ENCODE measurements around the gene AJAP1.

The AJAP1 gene

GRCh38 chr1:4677608-4678007, 23.2 kb downstream of the AJAP1 start:
- in situ Hi-C loops (cut with MboI; ENCODE audit: low sequenced_read_pairs): no loop called here

- in situ Hi-C loops (cut with MboI; ENCODE audit: low sequenced_read_pairs): no loop called here
Observed at GRCh38 chr1:4678066-4678717, 23.8 kb downstream of the AJAP1 start.

DNA sequence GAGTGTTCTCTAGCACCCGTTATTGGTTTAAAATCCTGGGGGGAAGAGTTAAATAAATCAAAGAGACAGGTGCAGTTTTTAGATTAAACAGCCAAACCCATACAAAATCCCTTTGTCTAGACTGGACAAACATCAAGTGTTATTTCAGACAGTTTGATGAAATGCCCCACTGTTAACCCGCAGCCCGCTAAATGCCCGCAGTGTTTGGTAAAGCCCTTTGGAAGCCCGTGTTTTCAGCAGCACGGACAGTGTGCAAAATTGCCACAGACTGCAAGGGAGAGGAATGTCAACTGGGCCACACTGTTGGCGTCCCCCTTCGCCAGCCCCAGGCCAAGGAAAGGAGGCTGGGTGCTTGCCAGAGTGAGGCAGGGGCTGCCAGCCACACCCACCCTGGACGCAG, 26.6 kb downstream of the AJAP1 start:
- in situ Hi-C loops (cut with MboI; ENCODE audit: low sequenced_read_pairs): no loop called here

GRCh38 chr1:4682607-4683220, 28.3 kb downstream of the AJAP1 start:
- in situ Hi-C loops (cut with MboI; ENCODE audit: low sequenced_read_pairs): no loop called here

DNA sequence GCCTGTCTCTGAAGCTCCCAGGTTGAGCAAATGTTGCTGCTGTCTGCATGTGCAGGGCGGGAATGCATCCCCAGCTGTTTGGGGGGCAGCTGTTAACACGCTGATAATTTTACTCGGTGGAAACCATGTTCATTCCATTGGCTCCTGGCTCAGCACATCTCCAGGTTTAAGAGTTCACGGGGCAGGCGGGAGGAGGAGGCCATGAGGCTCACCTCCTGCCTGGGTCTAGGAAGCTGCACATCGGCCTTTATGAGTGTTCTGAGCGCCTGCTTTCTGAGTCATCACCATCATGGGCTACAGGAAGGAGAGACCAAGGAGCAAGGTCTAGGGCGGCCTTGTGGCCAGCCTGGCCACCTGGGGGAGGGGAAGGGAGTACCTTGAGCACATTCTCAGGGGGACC, 29.7 kb downstream of the AJAP1 start:
- in situ Hi-C loops (cut with MboI; ENCODE audit: low sequenced_read_pairs): no loop called here

DNA sequence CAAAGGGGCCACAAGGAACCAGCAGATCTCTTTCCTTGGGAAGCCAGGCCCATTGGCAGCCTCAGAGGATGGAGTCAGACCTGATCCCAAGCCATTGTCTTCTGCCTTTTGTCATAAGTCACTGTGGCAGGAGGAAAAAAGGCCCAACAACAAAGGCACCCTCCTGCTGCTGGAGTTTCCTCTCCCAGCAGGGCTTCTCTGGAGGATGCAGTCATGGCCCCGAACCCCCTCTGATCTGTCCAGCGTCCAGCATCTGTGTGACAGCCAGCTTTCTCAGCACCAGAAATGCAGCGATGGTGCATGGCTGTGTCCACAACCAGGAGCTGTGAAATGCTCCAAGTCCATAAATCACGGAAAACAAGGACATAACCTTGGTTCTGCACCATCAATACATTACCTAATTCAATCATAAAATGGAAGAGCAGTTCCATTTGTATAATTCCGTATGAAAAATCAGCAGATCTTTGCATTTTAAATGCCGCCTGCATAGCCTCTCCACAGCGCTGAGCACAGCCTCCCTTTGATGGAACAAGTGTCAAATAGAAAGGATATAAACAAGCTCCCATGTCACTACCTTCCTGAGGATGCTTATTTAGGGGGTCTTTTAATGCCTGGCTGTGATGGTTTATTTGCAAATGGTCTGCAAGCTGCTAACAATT, 30.6 kb downstream of the AJAP1 start:
- in situ Hi-C loops (cut with MboI; ENCODE audit: low sequenced_read_pairs): no loop called here

DNA sequence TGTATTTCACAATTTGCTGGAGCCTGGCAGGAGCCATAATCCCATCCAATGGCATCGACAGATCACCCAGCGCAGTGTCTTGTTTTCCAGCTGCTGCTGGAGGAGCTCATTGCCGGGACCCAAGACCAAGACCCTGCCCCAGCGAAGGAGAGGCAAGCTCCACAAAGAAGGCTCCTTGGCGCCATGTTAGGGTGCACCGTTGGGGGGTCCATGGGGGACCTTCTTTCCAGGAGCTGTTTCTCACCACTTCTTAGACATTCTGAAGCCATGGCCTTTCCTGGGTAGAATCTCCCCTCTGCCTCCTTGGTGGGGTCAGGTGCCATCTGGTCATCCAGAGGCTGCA, 31.1 kb downstream of the AJAP1 start:
- in situ Hi-C loops (cut with MboI; ENCODE audit: low sequenced_read_pairs): no loop called here

- in situ Hi-C loops (cut with MboI; ENCODE audit: low sequenced_read_pairs): no loop called here
Observed at GRCh38 chr1:4687943-4688342, 33.5 kb downstream of the AJAP1 start.

DNA sequence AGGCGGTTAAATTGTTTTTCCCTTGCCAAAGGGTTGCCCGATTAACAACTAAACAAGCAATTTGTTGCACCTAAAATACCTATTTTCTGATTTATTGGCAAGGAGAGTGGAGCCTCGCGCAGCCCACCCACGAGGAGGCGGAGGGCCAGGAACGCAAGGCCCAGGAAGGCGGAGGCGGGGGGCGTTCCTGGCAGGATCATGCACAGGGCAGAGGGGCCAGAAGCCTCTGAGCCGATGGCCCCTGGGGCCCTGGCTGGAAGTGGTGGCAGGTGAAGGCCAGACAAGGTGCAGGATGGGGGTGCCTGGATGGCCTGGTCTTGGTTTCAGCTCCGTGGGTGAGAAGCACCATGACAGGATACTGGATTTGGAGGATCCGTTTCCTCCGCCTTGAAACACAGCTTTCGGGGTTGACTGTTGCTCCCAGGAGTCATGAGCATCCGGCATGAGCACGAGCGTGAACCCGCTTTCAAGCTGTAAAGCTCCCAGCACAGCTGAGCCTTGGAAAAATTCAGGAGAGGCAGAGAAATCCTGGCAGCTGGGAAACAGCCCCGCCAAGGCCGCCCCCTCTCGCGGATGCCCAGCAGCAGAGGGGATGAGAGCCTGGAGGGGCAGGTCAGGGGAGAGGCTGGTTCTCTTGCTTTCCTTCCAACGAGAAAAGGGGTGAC, 35.0 kb downstream of the AJAP1 start:
- in situ Hi-C loops (cut with MboI; ENCODE audit: low sequenced_read_pairs): no loop called here

- in situ Hi-C loops (cut with MboI; ENCODE audit: low sequenced_read_pairs): no loop called here
Observed at GRCh38 chr1:4689941-4690635, 35.7 kb downstream of the AJAP1 start.

GRCh38 chr1:4690951-4691675, 36.7 kb downstream of the AJAP1 start:
- in situ Hi-C loops (cut with MboI; ENCODE audit: low sequenced_read_pairs): no loop called here

DNA sequence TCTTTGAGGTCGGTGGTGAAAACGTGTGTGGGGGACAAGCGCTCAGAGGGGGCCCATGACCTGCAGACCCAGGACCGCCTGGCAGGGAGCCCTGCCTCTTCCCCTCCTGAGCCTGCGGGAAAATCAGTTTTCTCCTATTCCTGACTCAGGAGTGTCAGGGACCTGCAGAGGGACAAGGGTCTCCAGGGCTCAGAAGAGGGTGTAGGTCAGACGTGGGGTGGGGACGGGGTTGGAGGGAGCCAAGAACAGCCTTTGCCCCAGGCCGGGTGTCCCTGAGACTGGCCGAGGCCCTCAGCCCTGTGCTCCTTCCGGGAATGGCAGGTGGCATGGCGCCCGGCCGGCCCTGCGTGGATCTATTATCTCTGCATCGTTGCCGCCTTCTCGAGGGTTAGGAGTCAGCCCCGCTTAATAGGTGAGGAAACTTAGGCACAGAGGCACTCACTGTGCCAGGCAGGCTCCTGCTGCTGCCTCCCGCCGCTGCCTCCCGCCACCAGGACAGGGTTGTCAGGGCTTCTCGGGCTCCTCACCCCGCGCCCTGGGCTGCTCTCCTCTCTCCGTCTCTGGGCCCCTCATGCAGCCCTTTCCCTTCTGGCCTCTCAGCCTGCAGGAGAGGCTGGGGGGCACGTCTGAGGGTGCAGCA, 37.5 kb downstream of the AJAP1 start:
- in situ Hi-C loops (cut with MboI; ENCODE audit: low sequenced_read_pairs): no loop called here

- in situ Hi-C loops (cut with MboI; ENCODE audit: low sequenced_read_pairs): no loop called here
Observed at GRCh38 chr1:4692437-4692836, 38.0 kb downstream of the AJAP1 start.

- in situ Hi-C loops (cut with MboI; ENCODE audit: low sequenced_read_pairs): no loop called here
Observed at GRCh38 chr1:4693331-4693730, 38.9 kb downstream of the AJAP1 start.

DNA sequence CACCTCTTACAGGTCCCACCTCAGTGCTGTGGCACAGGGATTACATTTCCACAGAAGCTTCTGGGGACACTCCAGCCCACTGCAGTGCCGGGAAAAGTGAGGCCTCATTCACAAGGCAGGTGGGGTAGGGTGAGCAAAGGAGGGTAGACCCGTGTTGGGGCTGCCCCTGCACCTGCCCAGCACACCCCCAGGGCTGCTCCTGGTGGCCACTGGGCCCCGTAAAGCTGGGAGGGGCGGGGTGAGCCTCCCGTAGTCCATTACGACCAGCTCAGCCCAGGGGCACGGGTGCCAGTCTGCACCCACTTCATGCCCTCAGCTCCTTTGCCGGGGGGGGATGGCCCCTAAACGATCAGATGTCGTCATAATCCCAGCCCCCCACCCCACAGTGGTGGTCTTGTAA, 39.5 kb downstream of the AJAP1 start:
- in situ Hi-C loops (cut with MboI; ENCODE audit: low sequenced_read_pairs): no loop called here

GRCh38 chr1:4694492-4694891, 40.1 kb downstream of the AJAP1 start:
- in situ Hi-C loops (cut with MboI; ENCODE audit: low sequenced_read_pairs): no loop called here

DNA sequence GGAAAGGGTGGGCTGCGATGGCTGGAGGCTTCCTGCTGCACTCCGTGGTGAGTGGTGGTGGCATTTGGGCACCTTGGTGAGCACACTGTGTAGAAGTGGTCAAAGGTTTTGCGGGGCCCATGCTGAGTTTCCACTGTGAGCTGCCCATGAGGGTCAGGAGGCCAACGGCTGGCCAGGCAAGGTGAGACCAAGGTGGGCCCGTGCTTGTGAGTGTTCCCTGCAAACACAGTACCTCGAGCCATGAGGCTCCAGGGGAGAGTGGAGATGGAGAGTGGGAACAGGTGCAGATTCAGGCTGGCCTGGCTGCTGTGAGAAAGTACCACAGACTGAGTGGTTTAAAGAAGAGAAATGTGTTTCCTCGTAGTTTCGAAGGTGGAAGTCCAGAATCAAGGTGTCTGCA, 40.8 kb downstream of the AJAP1 start:
- in situ Hi-C loops (cut with MboI; ENCODE audit: low sequenced_read_pairs): no loop called here

DNA sequence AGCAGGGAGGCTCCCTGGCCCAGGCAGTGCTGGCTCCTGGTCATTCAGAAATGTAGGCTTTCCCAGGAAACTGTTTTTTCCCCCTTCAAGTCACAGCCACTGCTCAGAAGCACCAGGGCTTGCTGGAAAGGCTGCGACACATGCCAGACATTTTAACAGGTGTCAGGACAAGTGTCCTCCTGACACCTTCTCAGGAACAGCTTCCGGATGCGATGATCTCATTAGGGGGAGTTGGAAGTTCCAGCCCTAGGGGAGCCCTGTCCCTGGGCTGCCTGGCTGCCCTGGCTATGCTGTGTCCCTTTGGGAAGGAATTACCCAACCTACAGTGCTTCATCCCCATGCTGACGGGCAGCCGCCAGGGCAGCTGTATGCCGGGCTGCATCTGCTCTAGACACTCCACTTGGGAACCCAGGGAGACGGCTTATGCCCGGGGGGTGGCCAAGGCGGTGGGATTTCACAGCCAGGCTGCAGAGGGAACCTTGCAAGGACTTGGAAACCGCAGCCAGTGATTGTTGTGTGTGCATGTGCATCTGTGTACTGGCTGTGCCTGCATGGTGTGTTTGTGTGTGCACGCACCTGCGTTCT, 41.8 kb downstream of the AJAP1 start:
- in situ Hi-C loops (cut with MboI; ENCODE audit: low sequenced_read_pairs): no loop called here

DNA sequence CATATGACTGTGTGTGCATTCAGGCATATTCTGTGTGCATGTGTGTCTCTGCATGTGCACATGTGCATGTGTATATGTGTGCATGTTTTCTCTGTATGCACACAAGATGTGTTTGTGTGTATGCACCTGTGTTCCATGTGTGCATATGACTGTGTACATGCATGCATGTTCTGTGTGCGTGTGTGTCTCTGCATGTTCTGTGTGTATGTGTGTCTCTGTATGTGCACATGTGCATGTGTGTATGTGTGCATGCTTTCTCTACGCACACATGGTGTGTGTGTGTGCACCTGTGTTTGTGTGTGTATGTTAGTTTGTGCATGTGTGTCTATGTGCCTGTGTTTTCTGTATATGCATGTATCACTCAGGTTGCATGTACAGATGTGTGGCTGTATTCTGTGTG, 42.3 kb downstream of the AJAP1 start:
- in situ Hi-C loops (cut with MboI; ENCODE audit: low sequenced_read_pairs): no loop called here

DNA sequence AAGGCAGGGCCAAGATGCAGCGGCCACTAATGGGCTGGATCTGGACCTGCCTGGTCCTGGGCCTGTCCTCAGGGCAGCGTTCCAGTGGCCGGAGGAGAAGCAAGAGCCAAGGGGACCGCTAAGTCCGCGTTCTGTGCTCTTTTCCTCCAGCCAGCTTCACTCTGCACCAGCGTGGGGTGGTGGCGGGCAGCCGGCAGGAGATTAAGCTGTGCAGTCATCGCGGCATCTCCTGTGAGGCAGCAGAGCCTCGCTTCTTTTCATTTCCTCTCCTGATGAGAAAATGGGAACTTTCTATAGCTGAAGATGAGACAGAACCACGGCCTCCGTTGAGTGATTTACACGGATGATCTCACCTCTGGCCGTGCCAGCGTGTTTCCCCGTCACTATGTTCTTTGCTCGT, 43.4 kb downstream of the AJAP1 start:
- in situ Hi-C loops (cut with MboI; ENCODE audit: low sequenced_read_pairs): no loop called here
